ENCODE measurements around the gene UQCC3. TPM values are rescaled to one million over a fixed set of nuclear protein-coding genes. Genes with fewer than 3 reads are reported as not detected.
A peak's percentile ranks its signal among the peaks of the same experiment; 100 is the strongest.

The UQCC3 gene
- polyA plus RNA-seq, 1 of the 3 experiments (the other 2 are of a cell fraction): 24.8 TPM

GRCh38 chr11:62709247-62710000 lies 38.0 kb downstream of the UQCC3 start:
- H3K4me1 ChIP-seq (ENCODE audit: control insufficient read depth in 1 of 2, insufficient read depth in 2 of 2, low read depth in 1 of 2, low read length in 1 of 2): peaks cover 22 to 45% of the 10 kb centered on the region in 2 experiments; a peak in 3 of 4 replicates
- H4K20me1 ChIP-seq (ENCODE audit: insufficient read depth): no peaks in the 10 kb centered on the region
- DNase-seq: peak; percentile 89
- H3K9me3 ChIP-seq: no peaks in the 10 kb centered on the region
- peaks cover 10% of the 10 kb centered on the region; the same call in 1 of the 2 replicates for H3K79me2 ChIP-seq (ENCODE audit: insufficient read depth)
- peak overlapping the region; percentile 93 for H2AFZ ChIP-seq (ENCODE audit: low read depth)
- no peaks in the 10 kb centered on the region for H3K9me2 ChIP-seq
- ChIA-PET POLR2A (interaction anchor here (0.6 to 4.0 kb wide), 10 partner anchors 16 to 180 kb away, joined by 3 to 24 read pairs (median 4); partner anchors contain the start of genes C11orf98, CSKMT, HNRNPUL2 and LBHD1), CTCF (interaction anchor here (0.8 to 6.6 kb wide), 5 partner anchors 15 to 175 kb away, joined by 3 to 48 read pairs (median 3); no protein-coding TSS in a partner anchor)
- H3K4me3 ChIP-seq (ENCODE audit: low read depth in 2 of 2, low read length in 1 of 2): peak overlapping the region; percentile 48 to 59
- 31% methylated on average over 26 of the region's 47 CpGs for WGBS (ENCODE audit: low lambda C conversion rate)
- TF ChIP-seq USF2 (IDR thresholded peaks at IDR 0.05; ENCODE audit: borderline replicate concordance, low read depth, low read length) (no peak), FOSL2 (IDR thresholded peaks at IDR 0.05; ENCODE audit: borderline replicate concordance, low read depth) (no peak), RCOR1 (IDR thresholded peaks at IDR 0.05; ENCODE audit: low read length) (peak; percentile 27), RAD21 (IDR thresholded peaks at IDR 0.05; ENCODE audit: low read length) (no peak), GATA2 (CRISPR knock-in tag; IDR thresholded peaks at IDR 0.05) (no peak), PBX3 (IDR thresholded peaks at IDR 0.05) (peak; percentile 45; the same call in 1 of the 2 replicates), FOXM1 (IDR thresholded peaks at IDR 0.05; ENCODE audit: low read depth) (no peak), NRF1 (IDR thresholded peaks at IDR 0.05; ENCODE audit: low read depth, low read length) (no peak), GABPA (IDR thresholded peaks at IDR 0.05; ENCODE audit: low read depth) (peak; percentile 72), CTCF (IDR thresholded peaks at IDR 0.05) (no peak), TAF1 (IDR thresholded peaks at IDR 0.05; ENCODE audit: borderline replicate concordance, low read depth, low read length) (peak; percentile 78; the same call in 1 of the 2 replicates), TCF12 (IDR thresholded peaks at IDR 0.05) (peak; percentile 14; the same call in 1 of the 2 replicates), ELF1 (IDR thresholded peaks at IDR 0.05) (peak; percentile 82), POLR2AphosphoS5 (IDR thresholded peaks at IDR 0.05; ENCODE audit: low read depth, low read length) (peak; percentile 89), SIN3A (IDR thresholded peaks at IDR 0.05; ENCODE audit: borderline replicate concordance, low read depth, low read length) (0 out of 2 replicates have a peak, but pooled peaks have one; percentile 62), EP300 (IDR thresholded peaks at IDR 0.05; ENCODE audit: borderline replicate concordance in 1 of 2, low read depth in 1 of 2, low read length in 1 of 2) (peak in 1 of 2 experiments; percentile 24; a peak in 1 of 4 replicates), USF1 (IDR thresholded peaks at IDR 0.05; ENCODE audit: borderline replicate concordance, low read depth) (peak; percentile 37; the same call in 1 of the 2 replicates), FOXJ3 (CRISPR knock-in tag; IDR thresholded peaks at IDR 0.05) (no peak; the same call in 1 of the 2 replicates), TEAD4 (IDR thresholded peaks at IDR 0.05; ENCODE audit: borderline replicate concordance, insufficient read depth) (peak; percentile 95), CHD2 (IDR thresholded peaks at IDR 0.05; ENCODE audit: low read length, partially characterized antibody) (peak; percentile 85), MXI1 (IDR thresholded peaks at IDR 0.05; ENCODE audit: low read depth, low read length) (0 out of 2 replicates have a peak, but pooled peaks have one; percentile 3), JUND (IDR thresholded peaks at IDR 0.05) (peak; percentile 56; the same call in 1 of the 2 replicates), ZBTB33 (IDR thresholded peaks at IDR 0.05; ENCODE audit: borderline replicate concordance, low read depth) (no peak), YY1 (IDR thresholded peaks at IDR 0.05; ENCODE audit: low read depth) (peak; percentile 100)
- H3F3A ChIP-seq (replicated peaks; ENCODE audit: insufficient read depth): peaks cover 54% of the 10 kb centered on the region
- H3K4me2 ChIP-seq: peak overlapping the region; percentile 81
- peak overlapping the region; percentile 70 for H3K9ac ChIP-seq
- H3K36me3 ChIP-seq (replicated peaks in 1 of 2; ENCODE audit: control insufficient read depth in 1 of 2, insufficient read depth in 2 of 2, low read length in 1 of 2): peaks cover 35 to 41% of the 10 kb centered on the region in 2 experiments
- H3K27me3 ChIP-seq (ENCODE audit: insufficient read depth): no peaks in the 10 kb centered on the region
- peak overlapping the region; percentile 85 to 94 for H3K27ac ChIP-seq (ENCODE audit: low read depth in 2 of 2, low read length in 1 of 2)

Data from SK-N-SH (cell line).